T1000 (cell line): ENCODE measurements around the gene DVL1.

Source experiments
- DNase-seq: peaks from one replicate; lab custom pipeline; 2025; ENCODE audit warnings: mixed read lengths; lab: John Stamatoyannopoulos, UW

Gene DVL1

DNA sequence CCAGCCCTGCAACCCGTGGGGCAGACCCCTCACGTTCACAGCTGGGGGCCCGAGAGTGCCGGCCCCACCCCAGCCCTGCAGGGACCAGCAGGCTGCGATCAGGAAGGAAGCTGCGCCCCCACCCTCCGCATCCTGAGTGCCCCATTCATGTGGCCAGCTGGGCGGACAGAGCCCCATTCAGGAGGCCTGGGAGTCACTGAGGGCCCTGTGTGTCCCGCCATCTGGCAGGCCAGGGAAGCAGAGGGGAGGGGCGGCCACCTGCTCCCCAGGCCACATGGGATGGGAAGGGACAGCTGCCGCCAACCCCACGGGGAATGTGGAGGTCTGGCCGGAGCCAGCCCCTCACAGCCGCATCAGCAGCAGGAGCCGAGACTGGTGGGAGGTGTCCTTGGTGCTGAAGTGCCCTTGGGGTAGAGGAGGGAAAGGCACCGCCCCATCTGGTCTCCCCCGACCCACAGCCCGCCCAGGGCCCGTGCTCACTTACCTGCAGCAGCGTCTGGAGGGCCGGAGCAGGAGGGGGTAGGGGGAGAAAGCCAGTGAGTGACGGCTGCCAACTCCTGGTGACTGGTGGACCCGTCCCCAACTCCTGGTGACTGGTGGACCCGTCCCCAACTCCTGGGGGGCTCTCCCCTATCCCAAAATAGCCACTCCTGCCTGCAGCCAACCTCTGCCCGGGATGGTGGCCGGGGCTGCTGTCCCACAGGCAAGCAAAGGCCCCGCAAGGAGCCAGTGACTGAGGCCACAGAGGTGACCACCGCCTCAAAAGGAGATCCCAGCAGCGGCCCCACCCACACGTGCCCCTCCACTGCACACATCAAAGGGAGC lies 50.1 kb downstream of the DVL1 start:
- no peak for DNase-seq

DNA sequence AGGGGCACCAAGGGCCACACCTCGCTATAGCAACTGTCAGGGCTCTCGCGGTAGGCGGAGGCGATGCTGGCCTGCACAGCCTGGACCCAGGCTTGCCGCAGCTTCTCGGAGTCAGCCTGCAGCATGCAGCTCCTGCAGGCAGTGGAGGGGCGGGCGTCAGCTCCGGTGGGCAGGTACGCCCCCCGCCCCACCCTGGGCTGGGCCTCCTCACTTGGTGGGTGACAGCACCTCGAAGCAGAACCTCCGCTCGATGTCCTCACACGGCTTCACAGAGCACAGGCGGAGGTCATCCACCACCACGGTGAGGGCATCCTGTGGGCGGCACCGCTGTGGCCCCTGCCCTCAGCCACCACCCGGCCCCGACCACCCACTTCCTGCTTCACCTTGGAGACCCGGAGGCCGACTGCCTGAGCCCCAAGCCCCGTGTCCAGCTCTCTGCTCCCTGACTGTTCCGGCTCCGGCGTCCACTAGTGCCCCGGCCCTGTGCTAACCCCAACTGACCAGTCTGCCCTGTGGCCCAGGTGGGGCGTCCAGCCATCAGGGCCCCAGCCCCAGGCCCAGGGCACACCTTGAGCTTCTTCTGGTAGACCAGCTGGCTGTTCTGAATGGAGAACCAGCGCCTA lies 51.3 kb downstream of the DVL1 start:
- DNase-seq: no peak

DNA sequence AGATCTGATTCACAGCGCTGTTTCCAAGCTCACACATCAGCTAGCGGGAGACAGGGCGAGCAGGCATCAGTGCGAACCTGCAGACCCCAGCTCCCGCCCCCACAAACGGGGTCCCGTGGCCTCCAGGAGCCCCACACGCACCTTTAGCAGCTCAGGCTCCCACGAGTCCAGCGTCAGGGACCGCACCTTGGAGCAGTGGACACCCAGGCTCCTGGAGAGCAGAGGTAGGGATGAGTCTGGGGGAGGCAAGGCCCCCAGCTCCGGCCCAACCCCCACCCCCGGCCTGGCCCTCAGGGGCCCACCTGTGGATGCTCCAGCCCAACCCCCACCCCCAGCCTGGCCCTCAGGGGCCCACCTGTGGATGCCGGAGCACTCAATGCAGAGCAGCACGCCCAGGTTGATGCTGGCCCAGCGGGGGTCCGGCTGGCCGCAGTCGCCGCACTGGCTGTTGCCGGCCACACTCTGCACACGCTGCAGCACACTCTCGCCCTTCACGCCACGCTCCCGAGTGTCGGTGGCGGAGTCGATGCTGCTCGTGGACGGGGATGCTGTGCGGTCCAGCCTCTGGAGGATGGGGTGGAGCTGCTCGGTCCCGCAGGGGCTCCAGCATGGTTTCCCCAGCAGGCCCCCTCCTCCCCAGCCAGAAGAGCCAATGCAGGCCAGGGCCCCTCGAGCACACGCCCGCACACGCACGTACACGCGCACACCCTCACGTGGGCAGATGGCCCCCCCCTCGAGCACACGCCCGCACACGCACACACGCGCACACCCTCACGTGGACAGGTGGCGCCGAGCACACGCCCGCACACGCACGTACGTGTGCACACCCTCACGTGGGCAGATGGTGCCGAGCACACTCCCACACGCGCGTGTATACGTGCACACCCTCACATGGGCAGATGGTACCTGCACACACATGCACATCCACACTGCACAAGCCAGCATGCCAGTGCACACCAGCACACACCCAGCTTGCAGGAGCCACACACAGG lies 52.9 kb downstream of the DVL1 start:
- no peak for DNase-seq

DNA sequence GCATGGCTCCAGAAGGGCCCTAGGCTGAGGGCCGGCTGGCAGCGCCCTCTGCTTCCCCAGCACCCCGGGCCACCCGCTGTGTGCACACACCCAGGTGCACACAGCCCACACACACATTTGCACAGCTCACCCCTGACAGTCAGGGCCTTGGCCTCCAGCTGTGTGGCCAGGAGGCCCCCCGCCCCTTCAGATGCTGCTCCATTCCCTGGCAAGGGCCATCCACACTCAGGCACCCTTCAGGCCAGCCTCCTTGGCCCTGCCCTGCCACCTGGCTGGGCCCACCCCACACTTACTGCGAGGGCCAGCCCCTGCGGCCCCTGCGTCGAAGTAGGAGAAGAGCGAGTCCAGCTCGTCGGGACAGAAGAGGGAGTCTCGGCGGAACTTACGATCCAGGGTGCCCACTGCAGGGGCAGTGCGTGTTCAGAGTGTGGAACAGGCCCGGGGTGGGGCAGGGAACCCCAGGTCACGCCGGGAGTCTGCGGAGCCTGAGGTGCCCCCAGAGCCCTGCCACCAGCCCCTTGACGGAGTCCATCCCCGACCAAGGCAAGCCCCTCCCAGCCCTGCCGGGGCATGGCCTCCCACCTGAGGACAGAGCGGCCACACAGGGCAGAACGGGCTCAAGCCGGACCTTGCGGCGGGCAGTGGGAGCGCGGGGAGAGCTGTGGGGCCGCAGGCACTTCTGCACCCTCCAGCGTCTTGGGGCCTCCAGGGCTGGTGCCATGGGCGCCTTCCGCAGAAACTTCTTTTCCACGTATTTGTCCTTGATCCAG lies 53.9 kb downstream of the DVL1 start:
- no peak for DNase-seq

DNA sequence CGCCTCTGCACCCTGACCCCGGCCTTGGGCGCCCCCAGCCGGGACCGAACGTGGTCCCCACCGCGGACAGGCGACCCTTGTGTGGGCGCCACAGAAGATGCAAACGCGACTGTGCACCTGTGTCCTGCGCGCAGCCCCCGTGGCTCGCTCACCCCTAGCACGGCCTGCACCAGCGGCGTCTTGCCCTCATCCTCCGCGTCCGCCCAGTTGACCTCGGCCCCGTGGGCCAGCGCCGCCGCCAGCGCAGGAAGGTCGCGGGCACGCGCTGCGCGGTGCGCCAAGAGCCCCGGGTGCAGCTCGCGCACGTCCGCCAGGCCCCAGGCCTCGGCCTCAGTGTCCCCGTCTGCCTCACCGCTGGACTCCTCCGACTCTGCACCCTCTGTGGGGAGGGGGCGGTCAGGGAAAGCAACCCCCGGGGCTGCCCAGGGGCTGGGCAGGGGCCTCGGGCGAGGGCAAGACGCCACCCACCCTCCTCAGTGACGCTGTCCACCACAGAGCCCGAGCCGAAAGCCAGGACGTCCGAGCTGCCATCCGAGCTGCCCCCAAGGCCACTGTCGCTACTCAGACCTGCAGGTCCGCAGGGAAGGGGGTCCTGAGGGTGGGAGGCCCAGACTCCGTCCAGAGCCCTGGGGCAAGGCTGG lies 54.8 kb downstream of the DVL1 start:
- no peak for DNase-seq

DNA sequence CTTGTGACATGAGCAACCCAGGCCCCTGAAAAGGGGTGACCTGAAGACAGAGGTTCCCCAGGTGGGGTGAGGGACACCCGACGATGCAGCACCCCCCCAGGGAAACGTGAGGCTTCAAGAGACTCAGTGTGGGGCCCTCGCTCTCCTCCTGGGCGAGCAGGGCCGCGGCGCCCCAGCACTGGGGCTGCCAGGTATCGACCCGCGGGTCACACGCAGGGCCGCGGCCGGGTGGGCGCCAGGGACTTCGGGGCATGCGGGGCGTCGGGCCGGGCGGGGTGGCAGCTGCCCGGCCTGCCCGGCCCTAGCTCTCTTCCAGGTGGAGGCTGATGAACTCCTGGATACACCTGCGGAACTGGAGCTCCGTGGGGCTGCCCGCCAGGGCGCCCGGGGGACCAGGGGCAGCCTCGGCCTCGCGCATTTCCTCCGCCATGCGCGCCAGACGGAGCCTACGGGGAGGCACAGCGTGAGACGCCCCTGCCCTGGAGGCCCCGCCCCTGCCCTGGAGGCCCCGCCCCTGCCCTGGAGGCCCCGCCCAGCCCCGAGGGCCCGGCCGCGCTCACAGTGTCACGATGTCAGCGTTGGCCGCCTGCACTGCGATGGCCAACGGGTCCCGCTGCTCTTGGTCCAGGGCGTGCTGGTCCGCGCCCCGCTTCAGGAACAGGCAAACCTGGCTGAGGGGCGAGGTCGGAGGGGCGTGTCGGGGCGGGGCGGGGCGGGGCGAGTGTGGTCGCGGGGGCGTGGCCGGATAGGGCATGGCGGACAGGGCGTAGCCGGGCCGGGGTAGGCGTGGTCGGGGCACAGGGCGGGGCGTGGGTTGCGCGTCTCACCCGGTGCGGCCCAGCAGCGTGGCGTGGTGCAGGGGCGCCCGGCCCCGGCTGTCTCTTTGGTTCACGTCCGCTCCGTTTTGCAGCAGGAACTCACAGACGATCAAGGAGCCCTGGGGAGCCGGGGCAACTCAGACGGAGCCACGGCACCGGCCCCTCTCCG lies 55.7 kb downstream of the DVL1 start:
- no peak for DNase-seq

DNA sequence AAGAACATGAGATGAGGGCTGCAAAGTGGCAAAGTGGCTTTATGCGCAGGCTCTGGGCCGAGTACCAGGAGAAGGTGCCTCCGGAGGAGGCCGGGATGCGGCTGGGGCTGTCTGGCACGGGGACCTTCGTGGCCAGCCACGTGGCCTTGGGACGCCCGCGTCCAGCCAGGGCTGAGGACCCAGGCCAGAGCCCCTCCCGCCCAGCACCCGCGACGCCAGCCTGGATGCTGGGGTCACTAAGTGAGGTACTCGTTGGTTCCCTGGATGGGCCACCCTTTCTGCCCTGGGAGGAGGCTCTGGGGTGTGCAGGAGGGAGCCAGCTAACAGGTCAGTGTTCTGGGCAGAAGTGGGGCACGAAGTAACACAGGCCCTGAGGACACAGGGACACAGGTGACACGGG lies 56.4 kb downstream of the DVL1 start:
- no peak for DNase-seq

DNA sequence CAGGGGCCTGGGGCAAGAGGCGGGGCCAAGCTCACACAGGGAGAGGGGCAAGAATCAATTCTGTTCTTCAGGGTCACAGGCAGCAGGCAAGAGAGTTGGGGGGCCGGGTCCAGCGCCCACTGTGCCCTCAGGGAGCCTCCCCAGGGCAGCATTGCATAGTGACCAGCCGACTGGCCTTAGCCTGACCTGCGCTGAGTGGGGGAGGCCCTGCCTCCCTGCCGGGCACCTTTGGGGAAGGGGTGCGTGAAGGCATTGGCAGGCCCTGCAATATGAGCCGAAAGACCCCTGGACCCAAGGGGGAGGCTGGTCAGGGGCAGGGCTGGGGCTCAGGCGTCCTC lies 56.8 kb downstream of the DVL1 start:
- no peak for DNase-seq

DNA sequence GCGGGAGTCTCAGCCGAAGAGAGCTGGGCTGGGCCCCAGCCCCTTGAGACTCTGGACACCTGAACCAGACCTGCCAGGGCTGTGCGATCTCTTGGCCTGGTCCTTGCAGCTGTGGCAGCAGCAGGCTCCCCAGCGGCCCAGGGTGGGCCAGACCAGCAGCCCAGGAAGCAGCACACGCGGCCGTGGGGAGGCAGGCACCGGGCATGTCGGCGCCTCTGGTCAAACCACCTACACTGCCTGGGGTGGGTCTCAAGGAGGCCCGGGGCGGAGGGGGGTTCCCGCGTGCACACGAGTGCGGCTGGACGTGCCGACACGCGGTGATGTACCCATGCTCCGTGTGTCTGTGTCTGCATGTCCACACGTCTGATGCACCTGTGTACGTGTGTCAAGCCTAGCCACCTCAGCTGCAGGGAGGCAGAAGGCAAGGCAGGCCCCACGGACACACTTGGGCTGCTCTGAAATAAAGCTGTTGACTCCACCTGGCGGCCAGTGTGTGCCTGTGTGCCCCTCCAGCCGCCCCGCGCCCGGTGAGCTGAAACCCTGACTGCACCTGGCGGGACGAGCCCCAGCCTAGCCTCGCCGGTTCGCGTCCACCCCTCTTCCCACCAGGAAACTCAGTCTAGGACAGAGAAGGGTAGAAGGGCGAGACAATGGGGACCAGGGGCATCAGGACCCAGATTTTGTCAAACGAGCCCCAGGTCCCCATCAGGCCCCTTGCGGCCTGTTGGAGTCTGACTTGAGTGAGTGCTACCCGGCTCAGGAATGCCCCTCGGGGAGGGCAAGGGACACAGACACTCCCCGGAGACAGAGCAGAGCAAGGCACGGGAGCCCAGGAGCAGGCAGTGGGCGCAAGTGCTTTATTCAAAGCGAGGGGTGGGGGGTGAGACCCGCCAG lies 57.4 kb downstream of the DVL1 start:
- DNase-seq: peak; percentile 29

DNA sequence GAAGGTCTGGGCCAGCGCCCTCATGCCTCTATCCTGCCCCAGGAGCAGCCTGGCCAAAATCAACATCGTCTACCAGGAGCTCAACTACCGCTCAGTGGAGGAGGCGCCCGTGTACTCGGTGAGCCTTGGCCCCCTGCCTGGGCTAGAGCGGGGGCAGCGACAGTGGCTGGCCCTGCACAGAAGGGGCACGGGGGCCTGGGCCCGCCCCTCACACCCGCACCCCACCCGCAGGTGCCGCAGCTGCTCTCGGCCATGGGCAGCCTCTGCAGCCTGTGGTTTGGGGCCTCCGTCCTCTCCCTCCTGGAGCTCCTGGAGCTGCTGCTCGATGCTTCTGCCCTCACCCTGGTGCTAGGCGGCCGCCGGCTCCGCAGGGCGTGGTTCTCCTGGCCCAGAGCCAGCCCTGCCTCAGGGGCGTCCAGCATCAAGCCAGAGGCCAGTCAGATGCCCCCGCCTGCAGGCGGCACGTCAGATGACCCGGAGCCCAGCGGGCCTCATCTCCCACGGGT lies 58.1 kb downstream of the DVL1 start:
- no peak for DNase-seq

DNA sequence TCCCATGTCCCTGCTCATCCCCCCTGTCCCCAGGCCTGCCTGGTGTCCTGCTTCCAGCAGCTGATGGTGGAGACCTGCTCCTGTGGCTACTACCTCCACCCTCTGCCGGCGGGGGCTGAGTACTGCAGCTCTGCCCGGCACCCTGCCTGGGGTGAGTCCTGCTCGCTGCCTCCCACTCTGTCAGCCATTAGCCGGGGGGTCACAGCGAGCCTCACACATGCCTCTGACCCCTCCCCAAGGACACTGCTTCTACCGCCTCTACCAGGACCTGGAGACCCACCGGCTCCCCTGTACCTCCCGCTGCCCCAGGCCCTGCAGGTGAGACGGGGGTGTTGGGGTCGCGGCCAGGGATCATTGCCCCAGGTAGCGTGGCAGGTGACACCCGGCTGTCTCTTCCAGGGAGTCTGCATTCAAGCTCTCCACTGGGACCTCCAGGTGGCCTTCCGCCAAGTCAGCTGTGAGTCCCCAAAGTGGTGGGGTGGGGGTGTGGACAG lies 58.9 kb downstream of the DVL1 start:
- DNase-seq: peak; percentile 75

DNA sequence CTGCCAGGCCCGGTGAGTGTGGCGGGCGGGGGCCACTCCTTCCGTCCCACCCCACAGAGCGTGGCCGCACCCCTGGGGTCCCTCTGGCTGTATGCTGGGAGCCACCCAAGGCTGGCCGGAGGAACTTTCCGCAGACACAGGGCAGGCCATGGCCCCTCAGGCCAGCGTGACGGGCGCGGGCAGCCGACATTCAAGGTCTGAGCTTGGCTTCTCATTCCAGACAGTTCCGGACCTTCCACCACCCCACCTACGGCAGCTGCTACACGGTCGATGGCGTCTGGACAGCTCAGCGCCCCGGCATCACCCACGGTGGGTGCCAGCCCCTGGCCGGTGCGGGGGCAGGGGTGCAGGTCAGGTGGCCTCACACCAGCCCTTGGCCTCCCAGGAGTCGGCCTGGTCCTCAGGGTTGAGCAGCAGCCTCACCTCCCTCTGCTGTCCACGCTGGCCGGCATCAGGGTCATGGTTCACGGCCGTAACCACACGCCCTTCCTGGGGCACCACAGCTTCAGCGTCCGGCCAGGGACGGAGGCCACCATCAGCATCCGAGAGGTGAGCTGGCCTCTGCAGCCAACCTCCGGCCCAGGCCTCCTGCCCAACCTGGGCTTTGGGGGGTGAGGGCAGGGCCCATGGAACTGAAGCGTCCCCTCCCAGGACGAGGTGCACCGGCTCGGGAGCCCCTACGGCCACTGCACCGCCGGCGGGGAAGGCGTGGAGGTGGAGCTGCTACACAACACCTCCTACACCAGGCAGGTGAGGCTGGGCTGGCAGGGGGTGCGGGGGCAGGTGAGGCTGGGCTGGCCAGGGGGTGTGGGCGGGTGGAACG lies 61.7 kb downstream of the DVL1 start:
- DNase-seq: no peak

DNA sequence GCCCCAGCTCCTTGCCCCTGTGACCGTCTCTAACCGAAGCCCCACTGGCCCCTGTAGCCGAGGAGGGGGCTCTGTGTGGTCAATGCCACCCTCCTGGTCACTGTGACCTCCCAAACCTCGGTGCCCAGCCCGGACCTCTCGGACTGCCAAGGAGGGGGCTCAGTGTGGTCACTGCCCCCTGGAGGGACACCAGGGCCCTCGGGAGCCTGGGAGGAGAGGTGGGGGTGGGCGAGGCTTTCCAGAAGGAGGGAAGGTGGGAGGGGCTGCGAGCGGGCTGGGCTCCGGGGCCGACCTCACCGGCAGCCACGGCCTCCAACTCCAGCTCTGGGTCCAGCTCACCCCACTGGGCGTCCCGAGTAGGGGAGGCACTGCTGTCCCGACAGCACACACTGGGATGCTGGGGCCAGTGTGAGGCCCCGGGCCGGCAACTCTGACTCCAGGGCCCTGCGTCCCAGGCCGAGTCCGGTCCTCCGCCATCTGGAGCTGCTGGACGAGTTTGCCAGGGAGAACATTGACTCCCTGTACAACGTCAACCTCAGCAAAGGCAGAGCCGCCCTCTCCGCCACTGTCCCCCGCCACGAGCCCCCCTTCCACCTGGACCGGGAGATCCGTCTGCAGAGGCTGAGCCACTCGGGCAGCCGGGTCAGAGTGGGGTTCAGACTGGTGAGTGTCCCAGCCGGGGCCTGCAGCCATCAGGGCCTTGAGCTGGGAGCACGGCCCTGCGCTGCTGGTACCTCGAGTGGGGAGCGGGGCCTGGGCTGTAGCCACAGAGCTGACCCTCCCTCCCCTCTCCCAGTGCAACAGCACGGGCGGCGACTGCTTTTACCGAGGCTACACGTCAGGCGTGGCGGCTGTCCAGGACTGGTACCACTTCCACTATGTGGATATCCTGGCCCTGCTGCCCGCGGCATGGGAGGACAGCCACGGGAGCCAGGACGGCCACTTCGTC lies 62.6 kb downstream of the DVL1 start:
- no peak for DNase-seq

DNA sequence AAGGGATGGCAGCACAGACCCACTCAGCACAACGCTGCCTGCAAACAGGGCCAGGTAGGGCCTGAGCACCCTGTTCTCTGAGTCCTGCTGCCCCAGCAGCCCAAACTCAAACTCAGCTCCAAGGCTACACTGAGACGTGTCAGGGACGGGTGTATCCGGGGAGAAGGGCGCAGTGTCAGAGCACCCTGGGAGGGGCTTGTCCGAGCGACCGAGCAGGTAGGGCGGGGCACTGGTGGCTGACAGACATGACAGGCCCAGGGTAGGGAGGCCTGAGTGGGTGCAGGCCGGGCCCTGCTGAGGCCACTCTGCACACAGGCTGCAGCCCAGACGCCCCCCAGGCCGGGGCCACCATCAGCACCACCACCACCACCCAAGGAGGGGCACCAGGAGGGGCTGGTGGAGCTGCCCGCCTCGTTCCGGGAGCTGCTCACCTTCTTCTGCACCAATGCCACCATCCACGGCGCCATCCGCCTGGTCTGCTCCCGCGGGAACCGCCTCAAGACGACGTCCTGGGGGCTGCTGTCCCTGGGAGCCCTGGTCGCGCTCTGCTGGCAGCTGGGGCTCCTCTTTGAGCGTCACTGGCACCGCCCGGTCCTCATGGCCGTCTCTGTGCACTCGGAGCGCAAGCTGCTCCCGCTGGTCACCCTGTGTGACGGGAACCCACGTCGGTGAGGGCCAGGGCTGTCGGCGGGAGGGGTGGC lies 63.5 kb downstream of the DVL1 start:
- DNase-seq: no peak
